B cell (primary cell): ENCODE data around the gene SLC10A4.

ENCODE experiments used
- CTCF ChIP-seq: fragments of 200-600 bp; IDR thresholded peaks from one replicate; pipeline ENCODE4 v1.8.0; 2022; ENCODE audit warnings: antibody characterized with exemption, mild to moderate bottlenecking
- EZH2 ChIP-seq: IDR thresholded peaks from 2 replicates; pipeline ENCODE4 v1.6.1; 2012; ENCODE audit warnings: borderline replicate concordance, low read depth, mild to moderate bottlenecking, moderate library complexity, low read length; ENCODE audit not compliant: insufficient read depth, poor library complexity, severe bottlenecking

DNA sequence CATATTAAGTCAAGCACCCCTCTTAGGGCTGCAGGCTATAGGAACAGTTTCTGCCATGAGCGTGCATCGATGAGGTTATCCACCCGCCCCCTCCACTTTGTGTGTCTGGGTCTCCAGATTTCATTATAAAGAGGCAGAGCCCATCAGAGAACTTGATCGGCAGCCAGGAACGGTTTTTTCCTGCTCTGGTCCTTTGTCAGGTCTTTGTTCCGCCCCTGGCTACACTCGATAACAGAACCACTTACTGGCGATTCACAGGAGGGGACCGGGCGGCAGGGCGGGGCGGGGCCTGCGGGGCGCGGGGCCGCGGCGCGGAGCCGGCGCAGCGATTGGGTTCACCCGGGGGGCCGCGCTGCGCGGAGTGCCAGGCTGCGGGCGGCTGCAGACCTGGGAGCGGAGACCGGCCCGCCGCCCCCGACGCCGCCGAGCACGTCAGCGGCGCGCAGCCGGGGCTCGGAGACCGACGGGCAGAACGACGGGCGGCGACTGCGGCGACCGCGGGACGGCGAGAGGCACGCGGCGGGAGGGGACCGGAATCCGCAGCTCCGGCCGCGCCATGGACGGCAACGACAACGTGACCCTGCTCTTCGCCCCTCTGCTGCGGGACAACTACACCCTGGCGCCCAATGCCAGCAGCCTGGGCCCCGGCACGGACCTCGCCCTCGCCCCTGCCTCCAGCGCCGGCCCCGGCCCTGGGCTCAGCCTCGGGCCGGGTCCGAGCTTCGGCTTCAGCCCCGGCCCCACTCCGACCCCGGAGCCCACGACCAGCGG lies at the start of gene SLC10A4:
- no peak for TF ChIP-seq CTCF
- TF ChIP-seq EZH2: peak; percentile 59
